ENCODE data around the gene CFAP20DC. TPM values are rescaled to one million over a fixed set of nuclear protein-coding genes. Genes with fewer than 3 reads are reported as not detected.

Gene CFAP20DC
- total and polyA plus RNA-seq, 2 of the 8 experiments (the other 6 are each of a cell fraction or from before 2014, with no cell fraction given): 2.2 to 2.8 TPM

GRCh38 chr3:58800940-58801339, 248.9 kb downstream of the CFAP20DC start:
- Histone ChIP-seq H4K20me1 (replicated peaks in 1 of 2; ENCODE audit: control insufficient read depth in 1 of 2, insufficient read depth in 2 of 2, low read length in 2 of 2) (no peaks in the 10 kb centered on the region), H3K4me2 (ENCODE audit: insufficient read depth in 1 of 2, low read depth in 2 of 2, low read length in 2 of 2) (no peak overlapping the region), H2BK120ac (replicated peaks; ENCODE audit: low read depth, low read length) (no peak overlapping the region), H3K4me3 (ENCODE audit: extremely low read depth in 1 of 4, insufficient read depth in 2 of 4, low read depth in 3 of 4, low read length in 4 of 4) (no peak overlapping the region), H3K4ac (replicated peaks; ENCODE audit: insufficient read length, low read depth, low read length) (no peak overlapping the region), H3K14ac (ENCODE audit: insufficient read length) (no peak overlapping the region), H3K4me1 (replicated peaks in 1 of 4; ENCODE audit: control insufficient read depth in 3 of 4, insufficient read depth in 4 of 4, low read length in 3 of 4) (no peaks in the 10 kb centered on the region), H2AFZ (ENCODE audit: low read length) (no peak overlapping the region), H3K18ac (ENCODE audit: extremely low read depth, low read length) (no peak overlapping the region), H3K27ac (ENCODE audit: low read depth, low read length) (no peak overlapping the region), H3K79me2 (ENCODE audit: control insufficient read depth in 1 of 2, insufficient read depth in 2 of 2, low read length in 2 of 2) (no peaks in the 10 kb centered on the region), H2BK20ac (ENCODE audit: low read length) (no peak overlapping the region), H3K9ac (replicated peaks in 1 of 4; ENCODE audit: extremely low read depth in 1 of 4, low read depth in 3 of 4, low read length in 3 of 4) (no peak overlapping the region), H3K79me1 (ENCODE audit: low read depth, low read length) (no peaks in the 10 kb centered on the region), H3K9me3 (ENCODE audit: insufficient read depth in 2 of 2, low read depth in 1 of 2, low read length in 1 of 2) (peaks cover 0 to 3% of the 10 kb centered on the region in 2 experiments; a peak in 1 of 4 replicates), H2AK5ac (ENCODE audit: low read depth, low read length) (no peak overlapping the region), H4K8ac (ENCODE audit: extremely low read depth, insufficient read depth, low read length) (no peak overlapping the region), H3K36me3 (ENCODE audit: control insufficient read depth in 2 of 4, insufficient read depth in 4 of 4, low read length in 3 of 4) (peaks cover 0 to 2% (median 0%) of the 10 kb centered on the region in 4 experiments; a peak in 1 of 8 replicates), H3K23ac (ENCODE audit: insufficient read length) (no peak overlapping the region), H4K91ac (replicated peaks; ENCODE audit: insufficient read length, low read length) (no peak overlapping the region), H2BK5ac (ENCODE audit: low read depth, low read length) (no peak overlapping the region), H3K56ac (replicated peaks; ENCODE audit: insufficient read length, low read depth, low read length) (no peak overlapping the region), H3K23me2 (ENCODE audit: low read depth, low read length) (no peaks in the 10 kb centered on the region), H4K5ac (ENCODE audit: insufficient read length, low read depth, low read length) (no peak overlapping the region), H2BK15ac (ENCODE audit: low read length) (no peak overlapping the region), H3K27me3 (replicated peaks in 1 of 4; ENCODE audit: control insufficient read depth in 3 of 4, extremely low read depth in 1 of 4, insufficient read depth in 3 of 4, low read length in 3 of 4) (no peaks in the 10 kb centered on the region), H2BK12ac (ENCODE audit: low read depth, low read length) (no peak overlapping the region)
- TF ChIP-seq MAFK (IDR thresholded peaks at IDR 0.05; ENCODE audit: low read depth, low read length): no peak
- no peak for TF ChIP-seq CHD1 (IDR thresholded peaks at IDR 0.05; ENCODE audit: low read depth, low read length)
- no peak for TF ChIP-seq KDM1A (IDR thresholded peaks at IDR 0.05; ENCODE audit: borderline replicate concordance, low read length)
- TF ChIP-seq FOSL1 (IDR thresholded peaks at IDR 0.05; ENCODE audit: insufficient read depth, low read depth, low read length): no peak
- no peak for TF ChIP-seq CEBPB (IDR thresholded peaks at IDR 0.05; ENCODE audit: low read depth, low read length)
- DNase-seq (ENCODE audit: low read depth in 1 of 2, low spot score in 2 of 2): no peak
- ChIA-PET CTCF (ENCODE audit: partially characterized antibody) (no interaction called here), POLR2A (ENCODE audit: partially characterized antibody) (no interaction called here)
- FAIRE-seq: no peak
- 92% methylated on average over 3 of the region's 3 CpGs; no CpG with 5 or more reads in 1 of the 2 experiments for WGBS, 2 experiments (ENCODE audit: extremely low coverage in 1 of 2, insufficient coverage in 1 of 2, insufficient read length in 1 of 2, insufficient replicate concordance in 2 of 2, low coverage in 1 of 2, low lambda C conversion rate in 2 of 2, missing lambda C conversion rate in 1 of 2)

All from H1 (cell line).